Body of pancreas (tissue), 4 donors: ENCODE results near the gene BLOC1S3. TPM values are rescaled to one million over a fixed set of nuclear protein-coding genes. Genes with fewer than 3 reads are reported as not detected.

Experiments
- ATAC-seq: fragments of 150-250 bp; one replicate; pipeline ENCODE4 v1.9.1; 2016
- DNase-seq, 4 donors: peaks; one replicate each; pipeline ENCODE4 v3.0.0-alpha.2; 2019
- H3K27ac ChIP-seq, 4 donors: fragments of 200-600 bp; sonication (generic); 1 replicate in 3 of 4; 2 replicates in 1 of 4; pipeline versions ENCODE4 v1.5.1 to v1.6.1; 2016 to 2019; ENCODE audit warnings: mild to moderate bottlenecking in 1 of 4, mixed read lengths in 1 of 4, moderate library complexity in 1 of 4
- H3K27me3 ChIP-seq, 2 donors: fragments of 200-600 bp; sonication (generic); one replicate each; pipeline ENCODE4 v1.6.0; 2016; ENCODE audit warnings: mild to moderate bottlenecking in 1 of 2
- H3K36me3 ChIP-seq, 2 donors: fragments of 200-600 bp; sonication (generic); replicated peaks in 1 of 2; 2 replicates each; pipeline ENCODE4 v1.5.1; 2016; ENCODE audit warnings: low read depth in 2 of 2; ENCODE audit not compliant: insufficient read depth in 1 of 2
- H3K4me1 ChIP-seq: fragments of 200-600 bp; sonication (generic); one replicate; pipeline ENCODE4 v1.6.0; 2016
- H3K4me3 ChIP-seq, 2 donors: fragments of 200-600 bp; sonication (generic); 1 replicate in 1 of 2; 2 replicates in 1 of 2; pipeline ENCODE4 v1.5.1; 2016 to 2019
- H3K9me3 ChIP-seq, 3 donors: fragments of 200-600 bp; sonication (generic); 1 replicate in 2 of 3; 2 replicates in 1 of 3; pipeline ENCODE4 v1.5.1; 2016
- POLR2A ChIP-seq, 3 donors: fragments of 450-650 bp; IDR thresholded peaks; one replicate each; pipeline ENCODE4 v1.6.1; 2016; ENCODE audit warnings: antibody characterized with exemption in 3 of 3, mild to moderate bottlenecking in 2 of 3
- WGBS, 2 donors: methylation state at CpG; one replicate each; pipeline ENCODE4 v1.1.5; 2017; 5-methylcytosine and 5-hydroxymethylcytosine counted together
- intact Hi-C: fragments of 100-400 bp; cut with DNase I; formaldehyde crosslinking; loops from one replicate; pipeline ENCODE4 v1.15.1; 2023
- total RNA-seq, 2 donors: library from RNA; depleted of rRNA; stranded (reverse); fragments of >200 nt; gene quantifications; one replicate each; pipeline ENCODE4 v1.1.0, GENCODE V29; 2016
- TF ChIP-seq, protein P1 (sequence below), 7 experiments: fragments of 450-650 bp in 4 of 7; fragments of 200-600 bp in 3 of 7; sonication (generic) in 3 of 7; IDR thresholded peaks; one replicate each; pipeline ENCODE4 v1.5.1; 2016 to 2019; ENCODE audit warnings: antibody characterized with exemption in 7 of 7

The BLOC1S3 gene
- total RNA-seq, 2 donors from 2014 or later, result 4.9 to 12.5 TPM

DNA sequence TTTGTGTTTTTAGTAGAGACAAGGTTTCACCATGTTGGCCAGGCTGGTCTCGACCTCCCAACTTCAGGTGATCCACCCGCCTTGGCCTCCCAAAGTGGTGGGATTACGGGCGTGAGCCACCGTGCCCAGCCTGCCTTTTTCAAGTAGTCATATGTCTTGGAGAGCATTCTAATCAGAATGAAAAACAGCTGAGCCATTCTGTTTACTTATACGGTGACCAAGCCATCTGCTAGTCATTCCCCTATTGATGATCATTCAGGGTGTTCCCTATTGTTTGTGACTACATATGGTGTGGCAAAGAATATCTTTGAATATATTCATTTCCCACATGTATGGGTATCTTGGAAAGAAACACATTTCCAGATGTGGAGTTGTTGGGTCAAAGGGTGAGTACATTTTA lies 17.2 kb downstream of the BLOC1S3 start:
- Histone ChIP-seq H3K9me3 (no peaks in the 10 kb centered on the region), H3K4me1 (no peaks in the 10 kb centered on the region), H3K36me3 (no peaks in the 10 kb centered on the region), H3K27me3 (no peaks in the 10 kb centered on the region), H3K27ac (no peak overlapping the region), H3K4me3 (no peak overlapping the region)
- no peak for ATAC-seq
- no peak for DNase-seq
- intact Hi-C loops, result no loop called here
- TF ChIP-seq POLR2A (IDR thresholded peaks at IDR 0.05), result no peak
- TF ChIP-seq, protein P1, sequence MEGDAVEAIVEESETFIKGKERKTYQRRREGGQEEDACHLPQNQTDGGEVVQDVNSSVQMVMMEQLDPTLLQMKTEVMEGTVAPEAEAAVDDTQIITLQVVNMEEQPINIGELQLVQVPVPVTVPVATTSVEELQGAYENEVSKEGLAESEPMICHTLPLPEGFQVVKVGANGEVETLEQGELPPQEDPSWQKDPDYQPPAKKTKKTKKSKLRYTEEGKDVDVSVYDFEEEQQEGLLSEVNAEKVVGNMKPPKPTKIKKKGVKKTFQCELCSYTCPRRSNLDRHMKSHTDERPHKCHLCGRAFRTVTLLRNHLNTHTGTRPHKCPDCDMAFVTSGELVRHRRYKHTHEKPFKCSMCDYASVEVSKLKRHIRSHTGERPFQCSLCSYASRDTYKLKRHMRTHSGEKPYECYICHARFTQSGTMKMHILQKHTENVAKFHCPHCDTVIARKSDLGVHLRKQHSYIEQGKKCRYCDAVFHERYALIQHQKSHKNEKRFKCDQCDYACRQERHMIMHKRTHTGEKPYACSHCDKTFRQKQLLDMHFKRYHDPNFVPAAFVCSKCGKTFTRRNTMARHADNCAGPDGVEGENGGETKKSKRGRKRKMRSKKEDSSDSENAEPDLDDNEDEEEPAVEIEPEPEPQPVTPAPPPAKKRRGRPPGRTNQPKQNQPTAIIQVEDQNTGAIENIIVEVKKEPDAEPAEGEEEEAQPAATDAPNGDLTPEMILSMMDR (IDR thresholded peaks at IDR 0.05), result no peak
- WGBS, 2 donors, result 82 to 93% methylated on average over 6 of the region's 6 CpGs

DNA sequence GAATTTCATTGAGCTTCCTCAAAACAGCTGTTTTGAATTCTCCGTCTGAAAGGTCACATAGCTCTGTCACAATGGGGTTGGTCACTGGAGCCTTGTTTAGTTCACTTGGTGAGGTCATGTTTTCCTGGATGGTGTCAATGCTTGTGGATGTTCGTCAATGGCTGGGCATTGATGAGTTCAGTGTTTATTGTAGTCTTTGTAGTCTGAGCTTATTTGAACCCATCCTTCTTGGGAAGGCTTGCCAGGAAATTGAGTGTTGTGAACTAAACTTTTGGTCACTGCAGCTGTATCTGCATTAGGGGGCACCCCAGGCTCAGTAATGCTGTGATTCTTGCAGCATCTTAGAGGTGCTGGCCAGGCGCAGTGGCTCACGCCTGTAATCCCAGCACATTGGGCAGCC lies 22.0 kb downstream of the BLOC1S3 start:
- peak in 3 of 4 donors; percentile 26 to 41 (median 31) for DNase-seq
- Histone ChIP-seq H3K9me3 (no peaks in the 10 kb centered on the region), H3K4me3 (no peak overlapping the region), H3K27me3 (no peaks in the 10 kb centered on the region), H3K36me3 (no peaks in the 10 kb centered on the region), H3K27ac (no peak overlapping the region), H3K4me1 (no peaks in the 10 kb centered on the region)
- ATAC-seq, result peak; percentile 56
- intact Hi-C loops, result no loop called here
- 59 to 65% methylated on average over 4 of the region's 4 CpGs for WGBS, 2 donors
- no peak for TF ChIP-seq POLR2A (IDR thresholded peaks at IDR 0.05)
- TF ChIP-seq, protein P1 (IDR thresholded peaks at IDR 0.05), result peak in 4 of 7 experiments; percentile 44 to 52 (median 50)

DNA sequence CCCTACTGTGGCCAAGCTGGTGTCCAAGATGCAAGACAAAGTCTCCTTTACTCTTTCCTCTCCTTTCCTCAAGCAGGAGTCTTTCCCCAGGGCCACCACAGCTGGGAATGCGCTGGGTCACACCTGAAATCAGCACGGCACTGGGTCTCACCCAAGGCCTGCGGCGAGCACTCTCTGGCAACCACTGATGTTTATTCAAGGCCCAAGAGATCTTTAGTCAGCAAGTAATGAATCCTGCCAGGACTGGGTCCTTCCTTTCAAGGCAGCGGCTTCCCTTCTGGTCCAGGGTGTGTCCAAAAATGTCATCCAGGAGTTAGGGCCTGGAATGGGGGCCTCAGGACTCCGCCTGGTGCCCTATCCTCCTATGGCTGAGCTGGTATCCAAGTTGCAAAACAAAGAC lies 24.1 kb downstream of the BLOC1S3 start:
- no peaks in the 10 kb centered on the region for H3K36me3 ChIP-seq
- TF ChIP-seq, protein P1 (IDR thresholded peaks at IDR 0.05), result no peak
- TF ChIP-seq POLR2A (IDR thresholded peaks at IDR 0.05), result no peak
- H3K4me1 ChIP-seq, result no peaks in the 10 kb centered on the region
- DNase-seq (no peak), ATAC-seq (no peak)
- no peaks in the 10 kb centered on the region for H3K9me3 ChIP-seq
- no peak overlapping the region for H3K27ac ChIP-seq
- H3K4me3 ChIP-seq, result no peak overlapping the region
- intact Hi-C loops, result no loop called here
- no peaks in the 10 kb centered on the region for H3K27me3 ChIP-seq
- 78 to 85% methylated on average over 6 of the region's 6 CpGs for WGBS, 2 donors

DNA sequence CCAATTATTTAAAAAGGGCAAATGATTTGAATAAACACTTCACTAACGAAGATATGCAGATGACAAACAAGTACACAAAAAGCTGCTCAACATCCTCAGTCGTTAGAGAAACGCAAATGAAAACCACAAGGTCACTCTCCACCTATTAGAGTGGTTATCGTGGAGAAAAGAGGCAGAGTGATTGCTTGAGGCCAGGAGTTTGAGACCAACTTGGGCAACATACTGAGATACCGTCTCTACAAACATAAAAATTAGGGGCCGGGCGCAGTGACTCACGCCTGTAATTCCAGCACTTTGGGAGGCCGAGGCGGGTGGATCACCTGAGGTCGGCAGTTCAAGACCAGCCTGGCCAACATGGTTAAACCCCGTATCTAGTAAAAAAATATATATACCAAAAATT lies 27.2 kb downstream of the BLOC1S3 start:
- Histone ChIP-seq H3K36me3 (no peaks in the 10 kb centered on the region), H3K4me1 (peaks cover 2% of the 10 kb centered on the region), H3K27me3 (no peaks in the 10 kb centered on the region), H3K4me3 (no peak overlapping the region), H3K9me3 (no peaks in the 10 kb centered on the region), H3K27ac (no peak overlapping the region)
- DNase-seq, result no peak
- intact Hi-C loops, result no loop called here
- ATAC-seq, result no peak
- TF ChIP-seq, protein P1 (IDR thresholded peaks at IDR 0.05), result no peak
- no peak for TF ChIP-seq POLR2A (IDR thresholded peaks at IDR 0.05)
- 82 to 86% methylated on average over 12 of the region's 12 CpGs for WGBS, 2 donors

DNA sequence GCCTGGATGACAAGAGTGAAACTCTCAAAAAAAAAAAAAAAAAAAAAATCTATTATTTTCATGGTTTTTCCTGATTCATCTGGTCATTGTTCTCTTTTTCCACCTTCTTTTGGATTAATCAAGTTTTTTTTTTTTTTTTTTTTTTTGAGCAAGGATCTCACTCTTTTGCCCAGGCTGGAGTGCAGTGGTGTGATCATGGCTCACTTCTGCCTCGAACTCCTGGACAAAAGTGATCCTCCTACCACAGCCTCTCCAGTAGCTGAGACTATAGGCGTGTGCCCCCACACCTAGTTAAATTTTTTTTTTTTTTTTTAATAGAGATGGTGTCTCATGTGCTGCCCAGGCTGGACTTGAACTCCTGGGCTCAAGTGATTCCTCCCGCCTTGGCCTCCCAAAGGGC lies 27.7 kb downstream of the BLOC1S3 start:
- no peak for TF ChIP-seq POLR2A (IDR thresholded peaks at IDR 0.05)
- TF ChIP-seq, protein P1 (IDR thresholded peaks at IDR 0.05), result no peak
- intact Hi-C loops, result no loop called here
- no peak for DNase-seq
- no peak overlapping the region for H3K27ac ChIP-seq
- no peak overlapping the region for H3K4me3 ChIP-seq
- WGBS, 2 donors, result 90 to 97% methylated on average over 3 of the region's 3 CpGs
- ATAC-seq, result no peak
- no peaks in the 10 kb centered on the region for H3K27me3 ChIP-seq
- H3K9me3 ChIP-seq, result no peaks in the 10 kb centered on the region
- H3K36me3 ChIP-seq, result no peaks in the 10 kb centered on the region
- H3K4me1 ChIP-seq, result peaks cover 7% of the 10 kb centered on the region
